Measurements from ENCODE around the gene MGAT1. TPM values are rescaled to one million over a fixed set of nuclear protein-coding genes. Genes with fewer than 3 reads are reported as not detected.

MGAT1 gene
- total and polyA plus RNA-seq, 2 of the 8 experiments (the other 6 are each of a cell fraction or from before 2014, with no cell fraction given): 66.8 to 77.0 TPM

DNA sequence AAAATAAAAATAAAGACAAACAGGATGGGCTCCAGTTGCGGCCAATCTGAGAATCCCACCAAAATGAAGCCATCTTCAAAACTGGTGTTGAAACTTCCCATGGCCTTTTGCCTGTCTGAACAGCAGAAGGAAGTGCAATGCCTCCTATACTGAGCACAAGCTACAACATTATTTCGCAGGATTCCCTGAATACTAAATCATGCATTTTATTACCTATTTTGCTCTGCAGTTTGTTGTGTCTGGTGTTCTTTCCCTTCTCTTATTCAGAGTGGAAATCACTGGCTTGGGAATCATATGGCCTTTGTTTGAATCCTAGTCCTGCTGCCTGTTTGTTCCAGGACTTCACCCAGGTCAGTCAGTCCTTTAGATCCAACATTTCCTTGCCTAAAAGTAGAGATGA is 62.6 kb downstream of the MGAT1 start, which contains the start of gene OR2Y1:
Gene OR2Y1, minus strand, starts transcription at position 101 of the 400 bp plus-strand sequence. Its CDS starts 0 bp downstream, at position 101.
- Histone ChIP-seq H3K56ac (replicated peaks; ENCODE audit: insufficient read length, low read depth, low read length) (no peak within 1 kb of the TSS), H2BK15ac (ENCODE audit: low read length) (no peak within 1 kb of the TSS), H2BK20ac (ENCODE audit: low read length) (no peak within 1 kb of the TSS), H3K4ac (replicated peaks; ENCODE audit: insufficient read length, low read depth, low read length) (no peak within 1 kb of the TSS), H4K20me1 (replicated peaks in 1 of 2; ENCODE audit: control insufficient read depth in 1 of 2, insufficient read depth in 2 of 2, low read length in 2 of 2) (no peaks in the 10 kb centered on the region), H2BK12ac (ENCODE audit: low read depth, low read length) (no peak within 1 kb of the TSS), H3K79me2 (ENCODE audit: control insufficient read depth in 1 of 2, insufficient read depth in 2 of 2, low read length in 2 of 2) (no peaks in the 10 kb centered on the region), H3K14ac (ENCODE audit: insufficient read length) (no peak within 1 kb of the TSS), H4K5ac (ENCODE audit: insufficient read length, low read depth, low read length) (no peak within 1 kb of the TSS), H2BK5ac (ENCODE audit: low read depth, low read length) (no peak within 1 kb of the TSS), H3K27me3 (replicated peaks in 1 of 4; ENCODE audit: control insufficient read depth in 3 of 4, extremely low read depth in 1 of 4, insufficient read depth in 3 of 4, low read length in 3 of 4) (no peaks in the 10 kb centered on the region), H3K23me2 (ENCODE audit: low read depth, low read length) (no peaks in the 10 kb centered on the region), H3K4me2 (ENCODE audit: insufficient read depth in 1 of 2, low read depth in 2 of 2, low read length in 2 of 2) (no peak within 1 kb of the TSS), H2BK120ac (replicated peaks; ENCODE audit: low read depth, low read length) (no peak within 1 kb of the TSS), H2AFZ (ENCODE audit: low read length) (no peak within 1 kb of the TSS), H3K79me1 (ENCODE audit: low read depth, low read length) (no peaks in the 10 kb centered on the region), H3K4me3 (ENCODE audit: extremely low read depth in 1 of 4, insufficient read depth in 2 of 4, low read depth in 3 of 4, low read length in 4 of 4) (no peak within 1 kb of the TSS), H3K4me1 (replicated peaks in 1 of 4; ENCODE audit: control insufficient read depth in 3 of 4, insufficient read depth in 4 of 4, low read length in 3 of 4) (no peaks in the 10 kb centered on the region), H4K8ac (ENCODE audit: extremely low read depth, insufficient read depth, low read length) (no peak within 1 kb of the TSS), H3K9me3 (ENCODE audit: insufficient read depth in 2 of 2, low read depth in 1 of 2, low read length in 1 of 2) (no peaks in the 10 kb centered on the region), H3K36me3 (ENCODE audit: control insufficient read depth in 2 of 4, insufficient read depth in 4 of 4, low read length in 3 of 4) (no peaks in the 10 kb centered on the region), H3K9ac (replicated peaks in 1 of 4; ENCODE audit: extremely low read depth in 1 of 4, low read depth in 3 of 4, low read length in 3 of 4) (no peak within 1 kb of the TSS), H4K91ac (replicated peaks; ENCODE audit: insufficient read length, low read length) (no peak within 1 kb of the TSS), H3K27ac (ENCODE audit: low read depth, low read length) (no peak within 1 kb of the TSS), H3K23ac (ENCODE audit: insufficient read length) (no peak within 1 kb of the TSS), H2AK5ac (ENCODE audit: low read depth, low read length) (no peak within 1 kb of the TSS), H3K18ac (ENCODE audit: extremely low read depth, low read length) (no peak within 1 kb of the TSS)
- FAIRE-seq (no peak), DNase-seq (ENCODE audit: low read depth in 1 of 2, low spot score in 2 of 2) (no peak)
- TF ChIP-seq CEBPB (IDR thresholded peaks at IDR 0.05; ENCODE audit: low read depth, low read length) (no peak), BACH1 (IDR thresholded peaks at IDR 0.05; ENCODE audit: low read length) (no peak), FOSL1 (IDR thresholded peaks at IDR 0.05; ENCODE audit: insufficient read depth, low read depth, low read length) (no peak)
- POLR2A ChIA-PET (ENCODE audit: partially characterized antibody): no interaction called here
- CTCF ChIA-PET (ENCODE audit: partially characterized antibody): interaction anchor here (3.4 kb wide), 1 partner anchor 21 kb away, joined by 17 read pairs; no protein-coding TSS in a partner anchor
- 86% methylated on average over 2 of the region's 2 CpGs; no CpG with 5 or more reads in 1 of the 2 experiments for WGBS, 2 experiments (ENCODE audit: extremely low coverage in 1 of 2, insufficient coverage in 1 of 2, insufficient read length in 1 of 2, insufficient replicate concordance in 2 of 2, low coverage in 1 of 2, low lambda C conversion rate in 2 of 2, missing lambda C conversion rate in 1 of 2)
